GM21737 (cell line): Measurements from ENCODE around the gene VSIR.
A peak's percentile ranks its signal among the peaks of the same experiment; 100 is the strongest.

Experiments
- ATAC-seq: cut with Tn5 transposase; IDR thresholded peaks from one replicate; pipeline ENCODE4 v1.9.1; 2021; ENCODE audit warnings: mild to moderate bottlenecking, moderate library complexity; ENCODE audit not compliant: unreplicated experiment

Gene VSIR

DNA sequence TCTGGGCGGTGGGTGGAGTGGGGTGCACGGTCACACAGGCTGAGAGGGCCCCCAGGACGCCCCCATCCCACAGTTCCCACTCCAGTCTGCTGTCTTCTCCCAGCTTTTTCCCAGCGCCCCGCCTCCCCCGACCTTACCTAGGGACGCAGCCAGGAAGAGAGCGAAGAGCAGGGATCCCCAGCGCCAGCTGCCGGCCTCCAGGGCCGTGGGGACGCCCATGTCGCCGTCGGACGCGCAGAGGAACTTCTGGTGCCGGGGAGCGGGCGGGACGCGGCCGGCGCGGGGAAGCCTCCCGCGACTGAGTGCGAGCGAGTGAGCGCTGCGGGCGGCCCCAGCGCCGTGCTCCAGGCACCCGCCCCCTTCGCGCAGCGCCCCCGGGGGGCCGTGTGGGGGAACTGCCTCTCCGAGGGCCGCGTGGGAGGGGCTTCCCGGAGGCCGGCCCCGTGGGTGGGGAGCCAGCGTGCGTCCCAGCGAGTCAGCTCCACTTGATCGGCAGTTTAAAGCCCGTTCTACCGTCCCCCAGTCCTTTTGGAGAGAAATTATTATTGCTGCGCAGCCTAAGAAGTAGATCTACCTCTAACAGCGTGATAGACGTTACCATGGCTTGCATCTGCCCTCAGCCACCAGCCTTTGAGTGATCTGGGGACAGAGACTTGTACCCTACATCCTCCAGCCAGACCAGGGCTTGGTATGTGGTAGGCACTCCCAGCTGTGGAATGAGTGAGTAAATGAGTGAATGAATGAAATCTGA lies at the start of gene VSIR:
Gene VSIR, minus strand, starts transcription at position 300 of the 751 bp plus-strand sequence. Its CDS starts 81 bp downstream, at position 219.
- ATAC-seq: peak; percentile 54

GRCh38 chr10:71821909-71822763 lies 48.8 kb upstream of the VSIR start:
- no peak for ATAC-seq

- ATAC-seq: no peak
Observed at GRCh38 chr10:71820966-71821365, 47.6 kb upstream of the VSIR start.

DNA sequence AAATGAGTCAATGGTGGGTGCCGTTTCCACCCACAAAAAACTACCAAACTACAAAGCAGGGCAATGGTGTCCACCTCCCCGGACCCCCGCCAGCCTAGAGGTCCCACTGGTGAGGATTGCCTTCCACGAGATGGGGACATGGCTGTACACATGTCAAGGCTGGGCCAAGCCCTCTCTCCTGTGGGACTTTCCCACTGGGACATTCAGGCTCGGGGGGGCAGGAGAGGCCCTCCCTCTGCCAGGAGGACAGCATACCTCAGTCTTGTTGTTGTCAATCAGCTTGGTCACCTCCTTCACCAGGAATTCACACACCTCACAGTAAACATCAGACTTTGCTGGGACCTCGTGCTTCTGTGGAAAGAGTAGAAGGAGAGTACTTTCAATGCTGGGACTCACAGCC lies 46.7 kb upstream of the VSIR start:
- no peak for ATAC-seq

DNA sequence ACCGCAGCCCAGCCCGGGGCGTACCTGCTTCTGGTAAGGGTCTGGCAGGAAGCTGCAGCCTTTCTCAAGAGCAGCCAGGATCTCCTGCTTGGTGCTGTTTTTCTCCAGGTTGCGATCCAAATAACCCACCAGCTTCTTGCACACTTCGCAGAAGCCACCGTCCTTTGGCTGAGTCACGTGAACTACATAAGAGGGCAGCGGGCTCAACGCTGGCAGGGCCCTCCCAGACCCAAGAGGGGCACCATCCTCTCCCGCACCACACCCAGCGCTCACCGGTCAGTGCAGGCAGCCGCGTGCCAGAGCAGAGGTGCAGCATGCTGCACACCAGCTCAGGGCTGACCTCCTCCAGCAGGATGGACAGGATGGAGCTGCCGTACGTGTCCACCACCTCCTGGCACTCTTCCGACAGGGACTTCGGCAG lies 46.1 kb upstream of the VSIR start:
- no peak for ATAC-seq

GRCh38 chr10:71818674-71819260 lies 45.4 kb upstream of the VSIR start:
- no peak for ATAC-seq

- no peak for ATAC-seq
Observed at GRCh38 chr10:71817831-71818655, 44.7 kb upstream of the VSIR start.

- no peak for ATAC-seq
Observed at GRCh38 chr10:71816936-71817618, 43.8 kb upstream of the VSIR start.

GRCh38 chr10:71816421-71816851 lies 43.1 kb upstream of the VSIR start:
- no peak for ATAC-seq

- no peak for ATAC-seq
Observed at GRCh38 chr10:71815515-71816130, 42.3 kb upstream of the VSIR start.

DNA sequence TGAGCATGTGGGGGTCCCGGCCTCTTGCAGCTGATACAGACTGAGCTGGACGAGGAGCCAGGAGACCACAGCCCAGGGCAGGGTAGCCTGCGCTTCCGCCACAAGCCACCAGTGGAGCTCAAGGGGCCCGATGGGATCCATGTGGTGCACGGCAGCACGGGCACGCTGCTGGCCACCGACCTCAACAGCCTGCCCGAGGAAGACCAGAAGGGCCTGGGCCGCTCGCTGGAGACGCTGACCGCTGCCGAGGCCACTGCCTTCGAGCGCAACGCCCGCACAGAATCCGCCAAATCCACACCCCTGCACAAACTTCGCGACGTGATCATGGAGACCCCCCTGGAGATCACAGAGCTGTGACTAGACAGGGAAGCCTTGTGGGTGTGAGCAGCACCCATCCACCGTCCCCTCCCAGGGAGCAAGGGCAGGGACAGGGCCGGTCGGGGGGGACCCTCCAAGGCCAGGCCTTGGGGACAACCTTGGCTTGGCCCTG lies 41.6 kb upstream of the VSIR start:
- ATAC-seq: no peak

DNA sequence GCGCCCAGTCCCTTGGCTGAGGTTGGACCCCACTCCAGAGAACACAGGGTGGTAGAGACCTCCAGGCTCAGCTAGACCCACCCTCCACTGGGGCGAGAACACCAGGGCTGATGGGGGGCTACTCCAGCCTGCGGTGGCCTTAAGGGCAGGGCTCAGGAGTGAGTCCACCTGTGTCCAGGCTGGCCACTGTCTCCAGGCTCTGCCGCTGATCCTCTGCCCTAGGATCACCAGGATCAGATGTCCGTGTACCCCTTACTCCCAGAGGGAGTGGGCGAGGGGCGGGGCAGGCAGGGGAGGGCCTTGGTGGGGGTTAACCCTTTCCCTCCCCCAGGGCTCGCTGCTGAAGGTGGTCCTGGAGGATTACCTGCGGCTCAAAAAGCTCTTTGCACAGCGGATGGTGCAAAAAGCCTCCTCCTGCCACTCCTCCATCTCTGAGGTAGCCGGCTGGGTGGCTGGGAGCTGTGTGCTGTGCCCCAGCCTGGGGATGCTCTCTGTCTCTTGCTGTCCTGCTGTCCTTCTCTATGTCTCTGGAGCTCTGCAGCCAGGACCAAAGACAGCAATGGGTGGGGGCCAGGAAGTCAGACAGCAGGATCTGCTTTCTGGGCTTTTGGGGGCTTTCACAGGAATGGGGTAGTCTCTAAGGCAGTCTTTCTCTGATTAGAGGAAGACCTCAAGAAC lies 39.7 kb upstream of the VSIR start:
- no peak for ATAC-seq

- ATAC-seq: no peak
Observed at GRCh38 chr10:71812016-71812912, 38.9 kb upstream of the VSIR start.

DNA sequence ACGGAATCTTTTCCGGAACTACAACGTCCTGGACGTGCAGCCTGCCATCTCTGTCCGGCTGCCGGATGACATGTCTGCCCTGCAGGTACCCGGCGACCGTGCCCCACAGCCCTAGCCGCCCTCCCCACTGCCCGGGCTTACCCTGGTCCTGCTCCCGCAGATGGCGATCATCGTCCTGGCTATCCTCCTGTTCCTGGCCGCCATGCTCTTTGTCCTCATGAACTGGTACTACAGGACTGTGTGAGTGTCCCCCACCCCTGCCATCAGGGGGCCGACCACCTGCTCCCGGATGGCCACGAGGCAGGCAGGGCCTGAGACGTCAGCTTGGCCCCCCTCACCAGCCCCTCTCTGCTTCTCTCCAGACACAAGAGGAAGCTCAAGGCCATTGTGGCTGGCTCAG lies 38.0 kb upstream of the VSIR start:
- no peak for ATAC-seq

- ATAC-seq: no peak
Observed at GRCh38 chr10:71810048-71810750, 36.9 kb upstream of the VSIR start.

GRCh38 chr10:71809628-71810027 lies 36.3 kb upstream of the VSIR start:
- no peak for ATAC-seq
